Measurements from ENCODE around the gene CD79B.
A peak's percentile ranks its signal among the peaks of the same experiment; 100 is the strongest.

Gene CD79B

DNA sequence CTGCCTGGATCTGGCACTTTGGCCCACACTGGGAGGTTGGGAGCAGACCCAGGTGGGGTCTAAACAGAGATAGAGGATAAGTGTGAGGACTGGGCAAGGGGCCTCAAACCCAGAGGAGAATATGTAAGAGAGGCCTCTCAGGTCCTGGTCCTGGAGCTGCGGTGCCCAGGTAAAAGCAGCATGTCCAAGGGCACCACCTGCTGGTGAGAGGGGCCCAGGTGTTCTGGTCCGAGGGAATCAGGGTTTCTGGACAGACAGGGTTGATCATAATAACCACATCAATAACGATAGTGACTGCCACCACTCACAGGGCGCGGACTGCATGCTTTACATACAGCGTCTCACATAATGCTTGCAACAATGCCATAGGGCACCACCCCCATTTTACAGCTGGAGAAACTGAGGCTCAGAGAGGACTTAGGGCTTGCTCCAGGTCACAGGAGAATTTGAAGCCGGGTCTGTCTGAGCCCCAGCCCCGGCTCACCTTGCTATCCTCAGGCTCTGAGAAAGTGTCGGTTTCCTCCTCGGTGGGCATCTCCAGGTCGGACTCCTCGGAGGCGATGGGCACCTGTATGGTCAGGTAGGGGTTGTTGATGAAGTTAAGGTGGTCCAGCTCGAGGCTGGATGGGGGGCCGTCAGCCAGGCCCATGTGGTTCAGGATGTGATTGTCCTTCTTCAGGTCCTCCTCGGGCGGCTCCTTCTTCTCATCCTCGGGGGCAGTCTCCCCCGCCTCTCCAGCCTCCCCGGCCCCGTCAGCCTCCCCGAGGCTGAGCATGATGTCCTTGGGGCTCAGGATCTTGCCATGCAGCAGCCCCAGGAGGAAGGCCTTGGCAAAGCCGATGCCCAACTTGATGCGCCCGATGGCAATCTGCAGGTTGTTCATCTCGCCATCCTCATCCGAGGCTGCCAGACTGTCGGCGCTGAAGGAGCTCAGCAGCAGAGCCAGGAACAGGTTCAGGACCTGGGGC, 19.1 kb upstream of the CD79B start:
- DNase-seq: no peak

DNA sequence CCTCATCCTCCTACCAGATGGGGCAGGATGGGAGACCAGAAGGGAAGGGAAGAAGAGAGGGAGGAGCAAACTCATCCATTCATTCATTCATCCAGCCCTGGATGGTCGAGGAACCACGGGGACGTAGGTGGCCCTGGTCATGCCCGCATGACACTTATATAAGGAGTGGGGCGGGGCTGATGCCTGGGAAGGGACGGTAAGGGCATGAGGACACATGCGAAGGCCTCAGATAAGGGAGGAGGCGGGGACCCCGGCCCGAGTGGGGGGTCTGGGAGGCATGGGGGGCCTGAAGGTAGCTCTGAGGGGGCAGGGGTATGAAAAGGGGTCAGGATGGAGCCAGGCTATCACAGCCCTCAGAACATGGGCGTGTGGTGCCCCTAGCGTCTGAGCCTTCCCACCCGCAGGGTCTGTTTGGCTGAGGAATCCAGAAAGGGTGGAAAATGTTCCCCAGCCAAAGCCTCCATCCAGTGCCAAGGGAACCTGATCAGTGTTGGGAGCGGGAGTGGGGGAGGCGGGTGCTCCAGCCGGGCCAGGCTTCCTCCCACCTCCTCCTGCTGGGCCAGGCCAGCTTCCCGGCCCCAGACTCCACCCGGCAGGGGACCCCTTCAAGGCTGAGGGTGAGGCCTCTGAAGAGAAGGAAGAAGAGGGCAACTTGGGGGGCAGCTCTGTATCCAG, 17.6 kb upstream of the CD79B start:
- no peak for DNase-seq

DNA sequence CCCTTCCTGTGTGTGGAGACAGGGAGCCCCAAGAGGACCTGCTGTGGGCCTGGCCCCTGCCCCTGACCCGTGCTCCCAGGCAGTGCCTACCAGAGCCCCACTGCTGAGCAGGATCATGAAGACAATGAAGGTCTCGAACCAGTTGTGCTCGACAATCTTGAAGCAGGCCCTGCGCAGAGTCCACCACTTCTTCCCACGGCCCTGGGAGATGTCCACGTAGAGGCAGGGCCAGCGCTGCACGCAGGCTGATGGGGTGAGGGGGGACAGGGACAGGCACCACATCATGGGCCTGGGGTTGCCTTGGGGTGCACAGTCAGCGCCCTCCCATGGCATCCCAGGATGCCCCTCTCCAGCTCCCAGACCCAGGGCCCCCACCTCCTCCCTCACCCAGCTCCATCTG, 16.4 kb upstream of the CD79B start:
- DNase-seq: no peak

- no peak for DNase-seq
Observed at GRCh38 chr17:63947711-63948330, 15.7 kb upstream of the CD79B start.

- DNase-seq: peak; percentile 51
Observed at GRCh38 chr17:63946440-63947363, 14.6 kb upstream of the CD79B start.

- no peak for DNase-seq
Observed at GRCh38 chr17:63945784-63946439, 13.8 kb upstream of the CD79B start.

DNA sequence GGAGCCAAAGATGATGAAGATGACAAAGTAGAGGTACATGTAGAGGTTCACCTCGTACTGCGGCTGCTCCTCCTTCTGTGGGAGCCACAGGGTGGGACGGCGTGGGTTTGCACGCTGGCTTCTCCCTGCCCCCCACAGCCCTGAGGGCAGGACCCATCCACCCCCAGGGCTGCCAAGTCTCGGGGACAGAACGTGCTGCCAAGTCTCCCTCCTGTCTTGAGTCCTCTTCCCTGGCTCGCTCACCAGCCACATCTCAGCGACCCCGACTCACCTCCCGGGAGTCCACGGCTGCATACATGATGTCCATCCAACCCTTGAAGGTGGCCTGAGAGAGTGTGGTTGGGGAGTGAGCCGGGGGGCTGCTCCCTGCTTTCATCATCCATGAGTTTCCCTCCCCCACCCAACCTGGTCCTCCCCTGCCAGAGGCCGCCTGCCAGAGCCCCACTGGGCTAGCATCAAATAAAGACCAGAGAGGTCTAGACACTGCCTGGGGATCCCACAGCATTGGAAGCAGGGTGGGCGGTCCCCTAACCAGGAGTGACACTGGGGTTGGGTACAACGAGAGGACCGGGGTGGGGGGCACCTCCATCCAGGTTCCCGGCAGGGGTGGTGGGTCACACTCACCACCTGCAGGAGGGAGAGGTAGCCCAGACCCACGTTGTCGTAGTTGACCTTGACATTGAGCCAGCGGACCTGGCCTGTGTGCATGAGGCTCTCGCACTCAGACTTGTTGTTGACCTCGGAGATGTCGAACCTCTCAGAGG, 12.8 kb upstream of the CD79B start:
- no peak for DNase-seq

GRCh38 chr17:63943745-63944144, 11.6 kb upstream of the CD79B start:
- no peak for DNase-seq

DNA sequence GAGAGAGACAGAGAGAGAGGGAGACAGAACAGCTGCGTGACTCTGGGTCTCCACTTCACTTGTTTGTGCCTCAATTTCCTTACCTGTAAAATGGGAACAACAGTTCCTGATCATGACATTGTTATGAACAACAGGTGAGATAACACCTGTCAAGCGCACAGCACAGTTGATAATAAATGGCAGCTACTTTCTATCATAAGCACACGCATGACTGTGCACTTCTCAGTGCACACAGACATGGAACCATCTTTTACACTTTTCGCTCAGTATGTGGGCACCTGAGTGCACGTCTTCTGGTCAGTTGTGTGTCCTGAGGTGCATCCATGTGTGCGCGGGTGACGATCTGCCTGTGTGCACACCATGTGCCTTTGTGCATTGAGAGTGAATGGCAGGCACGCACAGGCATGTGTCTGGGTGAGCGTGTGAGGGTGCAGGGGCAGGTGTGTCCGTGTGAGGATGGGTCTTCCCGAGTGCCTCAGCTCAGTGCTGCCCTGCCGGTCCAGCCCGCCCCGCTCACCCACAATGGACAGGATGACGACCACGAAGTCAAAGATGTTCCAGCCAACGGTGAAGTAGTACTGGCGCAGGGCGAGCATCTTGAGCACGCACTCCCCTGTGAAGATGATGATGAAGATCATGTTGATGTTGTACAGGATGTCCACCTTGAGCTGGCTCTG, 10.3 kb upstream of the CD79B start:
- no peak for DNase-seq

GRCh38 chr17:63941751-63942150, 9.6 kb upstream of the CD79B start:
- no peak for DNase-seq

- no peak for DNase-seq
Observed at GRCh38 chr17:63941162-63941561, 9.0 kb upstream of the CD79B start.

- no peak for DNase-seq
Observed at GRCh38 chr17:63940584-63940983, 8.5 kb upstream of the CD79B start.

GRCh38 chr17:63939884-63940283, 7.8 kb upstream of the CD79B start:
- DNase-seq: no peak

- DNase-seq: no peak
Observed at GRCh38 chr17:63939401-63939800, 7.3 kb upstream of the CD79B start.

GRCh38 chr17:63937920-63938319, 5.8 kb upstream of the CD79B start:
- DNase-seq: no peak

DNA sequence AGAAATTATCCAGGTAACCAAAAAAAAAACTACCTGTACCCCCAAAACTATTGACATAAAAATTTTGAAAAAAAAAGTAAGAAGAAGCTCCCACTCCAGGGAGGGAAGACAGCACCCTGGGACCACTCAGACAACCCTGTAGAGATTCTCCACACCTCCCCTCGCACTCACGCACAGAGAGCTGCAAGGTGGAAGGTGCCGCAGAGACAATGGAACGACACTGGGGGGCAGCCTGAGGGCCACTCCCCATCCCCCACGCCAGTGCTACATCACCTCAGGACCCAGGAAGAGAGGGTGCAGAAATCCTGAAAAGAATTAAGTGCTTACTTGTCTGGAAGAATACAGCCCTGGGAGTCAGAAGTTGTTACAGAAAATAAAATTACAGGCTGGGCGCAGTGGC, 5.2 kb upstream of the CD79B start:
- DNase-seq: no peak

GRCh38 chr17:63934183-63935112, 2.3 kb upstream of the CD79B start:
- no peak for DNase-seq

- no peak for DNase-seq
Observed at GRCh38 chr17:63933598-63933997, 1.5 kb upstream of the CD79B start.

- no peak for DNase-seq
Observed at GRCh38 chr17:63932721-63933120, 590 bp upstream of the CD79B start.
